HL-60/S4 treated with phorbol 12-myristate 13-acetate at 8.2 ng/mL for 4 days and 3 days (cell line): ENCODE results near the gene BLOC1S3.

Source experiments
- in situ Hi-C: fragments of 300-500 bp; cut with MboI; formaldehyde crosslinking; loops from 2 replicates; pipeline ENCODE4 v1.15.0; 2022; ENCODE audit warnings: low sequenced_read_pairs

Gene BLOC1S3

DNA sequence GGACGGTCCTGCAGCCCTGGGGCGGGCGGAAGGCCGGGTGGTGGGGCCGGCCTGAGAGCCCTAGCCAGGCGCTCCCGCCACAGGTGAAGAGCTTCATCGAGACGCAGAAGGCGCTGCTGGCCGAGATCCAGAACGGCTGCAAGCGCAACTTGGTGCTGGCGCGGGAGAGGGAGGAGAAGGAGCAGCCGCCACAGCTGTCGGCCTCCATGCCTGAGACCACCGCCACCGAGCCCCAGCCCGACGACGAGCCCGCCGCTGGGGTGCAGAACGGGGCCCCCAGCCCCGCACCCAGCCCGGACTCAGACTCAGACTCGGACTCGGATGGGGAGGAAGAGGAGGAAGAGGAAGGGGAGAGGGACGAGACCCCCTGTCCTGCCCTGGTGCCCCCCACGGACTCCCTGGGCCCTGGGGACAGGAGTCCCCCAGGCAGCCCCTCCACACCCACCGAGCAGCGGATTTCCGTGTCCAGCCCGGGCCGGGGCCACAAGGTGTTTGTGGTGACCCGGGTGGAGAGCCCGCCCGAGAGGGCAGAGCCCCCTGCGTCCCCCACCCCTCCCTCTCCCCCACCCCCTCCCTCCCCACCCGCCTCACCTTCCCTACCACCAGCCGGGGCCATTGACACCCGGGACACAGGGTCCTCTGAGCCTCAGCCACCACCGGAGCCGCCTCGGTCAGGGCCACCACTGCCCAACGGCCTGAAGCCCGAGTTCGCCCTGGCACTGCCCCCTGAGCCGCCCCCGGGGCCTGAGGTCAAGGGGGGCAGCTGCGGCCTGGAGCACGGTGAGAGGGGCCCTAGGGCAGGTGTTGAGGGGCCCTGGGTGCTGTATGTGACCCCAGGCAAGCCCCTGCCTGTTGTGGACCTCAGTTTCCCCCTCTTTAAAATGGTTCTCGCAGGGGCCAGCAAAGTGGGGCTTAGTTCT, 33.1 kb upstream of the BLOC1S3 start:
- in situ Hi-C loops = no loop called here

DNA sequence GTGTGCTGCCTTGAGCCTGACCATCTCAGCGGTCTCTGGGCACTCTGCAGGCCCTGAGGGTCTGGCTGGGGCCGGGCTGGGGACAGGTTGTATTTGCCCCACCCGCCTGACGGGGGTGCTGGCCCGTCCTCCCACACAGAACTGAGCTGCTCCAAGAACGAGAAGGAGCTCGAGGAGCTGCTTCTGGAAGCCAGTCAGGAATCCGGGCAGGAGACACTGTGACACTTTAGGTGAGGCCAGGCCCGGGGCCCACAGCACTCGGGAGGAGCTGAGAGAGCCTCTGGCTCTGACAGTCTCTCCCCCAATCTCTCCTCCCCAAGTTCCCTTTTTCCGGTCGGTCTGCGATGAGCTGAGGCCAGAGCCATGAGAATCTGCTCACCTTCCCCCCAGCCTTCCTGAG, 32.3 kb upstream of the BLOC1S3 start:
- in situ Hi-C loops = no loop called here

DNA sequence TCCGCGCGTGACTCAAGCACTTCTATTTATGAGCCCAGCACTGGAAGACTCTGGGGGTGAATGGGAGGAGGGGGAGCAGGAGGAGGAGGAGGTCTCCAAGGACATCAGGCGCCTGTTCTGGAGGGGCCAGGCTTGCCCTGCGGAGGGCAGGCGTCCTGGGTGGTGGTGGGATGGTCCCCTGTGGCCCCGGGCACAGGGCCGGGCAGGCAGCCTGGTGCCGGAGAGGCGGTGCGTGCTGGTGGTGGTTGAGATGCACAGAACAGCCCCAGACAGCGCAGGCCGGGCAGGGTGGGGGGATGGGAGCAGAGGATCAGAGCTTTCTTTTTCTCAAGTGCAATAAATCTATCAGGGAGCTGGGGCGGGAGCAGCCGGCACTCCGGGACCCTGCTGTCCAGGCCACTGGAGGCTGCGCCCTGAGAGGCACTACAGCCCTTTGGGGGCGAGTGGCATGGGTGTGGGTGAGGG, 31.8 kb upstream of the BLOC1S3 start:
- in situ Hi-C loops = no loop called here

DNA sequence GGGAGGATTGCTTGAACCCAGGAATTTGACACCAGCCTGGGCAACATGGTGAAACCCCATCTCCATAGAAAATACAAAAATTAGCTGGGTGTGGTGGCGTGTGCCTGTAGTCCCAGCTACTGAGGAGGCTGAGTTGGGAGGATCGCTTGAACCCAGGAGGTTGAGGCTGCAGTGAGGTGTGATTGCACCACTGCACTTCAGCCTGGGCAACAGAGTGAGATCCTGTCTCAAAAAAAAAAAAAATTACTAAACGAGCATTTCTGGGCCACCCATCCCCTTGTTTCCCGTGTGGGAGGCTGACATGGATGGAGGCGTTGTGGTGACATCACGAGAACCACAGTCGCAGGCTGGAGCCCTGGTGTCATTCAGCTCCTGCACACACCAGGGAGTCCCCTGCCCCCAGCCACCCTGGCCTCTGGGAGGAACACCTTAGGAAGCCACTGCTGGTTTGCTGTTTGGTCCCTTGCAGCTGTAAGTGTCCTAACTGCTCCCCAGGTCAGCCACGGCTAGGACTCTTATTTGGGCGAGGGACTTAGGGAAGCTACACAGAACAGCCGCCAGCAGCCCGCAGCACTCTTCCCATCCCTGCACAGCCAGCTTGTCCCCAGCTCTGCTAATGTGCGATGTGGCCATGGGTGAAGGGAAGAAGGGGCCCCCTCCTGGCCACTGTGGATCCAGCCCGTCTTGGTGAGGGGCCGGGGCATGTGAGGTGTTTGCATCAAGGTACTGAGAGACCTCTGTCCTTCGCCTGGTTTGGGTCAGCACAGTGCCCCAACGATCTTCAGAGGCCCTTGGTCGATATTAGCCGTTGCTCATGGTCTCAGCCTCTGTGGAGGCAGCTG, 30.5 kb upstream of the BLOC1S3 start:
- in situ Hi-C loops = no loop called here

DNA sequence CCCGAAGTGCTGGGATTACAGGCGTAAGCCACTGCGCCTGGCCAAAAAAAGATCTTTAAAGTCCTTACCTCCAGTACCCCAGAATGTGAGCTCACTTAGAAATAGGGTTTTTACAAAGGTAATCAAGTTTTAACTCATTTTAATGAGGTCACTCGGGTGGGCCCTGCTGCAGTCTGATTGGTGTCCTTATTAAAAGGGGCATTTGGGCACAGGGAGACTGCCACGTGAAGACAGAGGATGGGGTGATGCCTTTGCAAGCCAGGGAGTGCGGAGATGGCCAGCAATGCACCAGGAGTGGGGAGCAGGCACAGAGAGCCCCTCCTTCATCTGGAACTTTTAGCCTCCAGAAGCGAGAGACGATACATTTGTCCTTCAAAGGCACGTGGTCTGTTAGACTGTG, 29.5 kb upstream of the BLOC1S3 start:
- in situ Hi-C loops = no loop called here

DNA sequence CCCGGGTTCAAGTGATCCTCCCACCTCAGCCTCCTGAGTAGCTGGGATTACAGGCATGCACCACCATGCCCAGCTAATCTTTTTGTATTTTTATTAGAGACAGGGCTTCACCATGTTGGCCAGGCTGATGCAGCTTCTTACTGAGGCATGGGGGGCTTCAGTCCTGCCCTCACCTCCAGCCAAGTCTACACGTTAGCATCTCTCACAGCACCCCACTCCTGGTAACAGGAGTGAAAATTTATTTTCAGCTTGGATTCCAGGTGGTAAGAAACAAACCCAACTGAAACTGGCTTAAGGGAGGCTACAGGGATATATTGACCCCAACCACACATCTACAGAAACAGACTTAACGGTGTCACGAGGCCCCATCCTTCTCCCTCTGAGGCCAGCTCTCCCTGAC, 28.4 kb upstream of the BLOC1S3 start:
- in situ Hi-C loops = no loop called here

DNA sequence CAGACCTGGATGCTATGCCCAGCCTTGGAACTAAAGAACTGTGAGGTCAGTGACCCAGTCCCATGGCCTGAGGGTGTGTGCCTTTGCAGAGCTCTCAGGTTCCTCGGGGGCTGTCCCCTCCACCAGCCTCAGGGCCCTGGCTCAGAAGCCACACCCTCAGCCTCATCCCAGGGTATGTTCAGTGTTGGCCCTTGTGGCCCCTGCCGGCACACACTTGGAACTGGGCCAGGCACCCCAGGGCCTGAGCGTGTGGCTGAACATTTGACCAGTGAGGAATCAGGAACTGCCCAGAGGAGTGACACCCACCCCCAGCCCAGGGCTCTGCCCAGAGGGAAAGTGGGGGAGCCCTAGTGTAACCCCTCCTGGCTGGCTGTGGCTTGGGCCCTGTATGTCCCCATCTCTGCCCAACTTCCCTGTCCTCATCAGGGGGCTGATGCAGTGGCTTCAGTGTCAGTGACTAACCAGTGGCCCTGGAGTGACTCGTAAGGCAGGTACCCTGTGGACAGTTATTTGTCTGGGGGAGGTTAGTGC, 27.8 kb upstream of the BLOC1S3 start:
- in situ Hi-C loops = no loop called here

DNA sequence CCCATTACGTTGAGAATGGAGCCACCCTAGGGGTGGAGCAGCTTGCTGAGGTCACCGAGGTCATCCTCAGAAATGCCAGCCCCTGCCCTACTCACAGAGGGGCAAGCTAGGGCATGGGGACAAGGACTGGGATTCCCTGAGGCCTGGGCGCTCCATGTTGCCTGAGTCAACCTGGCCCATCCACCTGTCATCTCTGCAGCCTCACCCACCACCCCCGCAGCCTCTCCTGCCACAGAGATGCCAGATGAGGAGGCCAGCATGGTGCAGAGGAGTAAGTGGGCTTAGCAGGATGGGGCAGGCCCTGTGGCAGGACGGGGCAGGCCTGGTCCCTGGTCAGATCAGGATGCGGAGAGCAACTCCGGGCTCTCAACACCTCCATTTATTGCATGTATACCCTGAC, 27.3 kb upstream of the BLOC1S3 start:
- in situ Hi-C loops = no loop called here

DNA sequence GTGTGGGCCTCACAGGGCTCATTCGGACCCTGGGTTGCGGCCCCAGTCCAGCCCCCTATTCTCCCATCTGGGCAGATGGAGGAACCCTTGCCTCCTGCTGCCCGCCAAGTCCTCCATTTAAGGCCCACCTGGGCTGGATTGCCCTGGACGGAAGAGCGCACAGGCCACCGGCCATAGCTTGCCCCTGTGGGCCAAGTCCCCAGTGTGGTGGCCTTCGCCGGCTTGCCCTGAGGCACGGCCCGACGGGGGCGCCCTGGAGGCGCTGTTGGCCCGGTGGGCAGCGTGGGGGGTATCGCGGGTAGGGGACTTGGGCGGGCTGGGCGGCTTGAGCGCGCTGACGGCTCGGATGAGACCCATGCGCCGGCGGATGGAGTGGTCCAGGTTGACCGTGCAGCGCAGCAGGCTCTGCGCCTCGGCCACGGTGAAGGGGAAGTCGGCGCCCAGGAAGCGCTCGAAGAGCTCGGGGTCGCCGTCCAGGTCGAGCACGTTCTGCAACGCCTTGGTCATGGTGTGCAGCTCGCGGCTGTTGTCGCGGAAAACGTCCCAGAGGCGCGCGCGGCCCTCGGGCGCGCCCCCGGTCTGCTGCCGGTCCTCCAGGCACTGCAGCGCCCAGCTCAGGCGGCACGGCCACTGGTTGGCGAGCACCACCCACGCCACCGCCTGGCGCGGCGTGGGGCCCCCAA, 26.6 kb upstream of the BLOC1S3 start:
- in situ Hi-C loops = no loop called here

DNA sequence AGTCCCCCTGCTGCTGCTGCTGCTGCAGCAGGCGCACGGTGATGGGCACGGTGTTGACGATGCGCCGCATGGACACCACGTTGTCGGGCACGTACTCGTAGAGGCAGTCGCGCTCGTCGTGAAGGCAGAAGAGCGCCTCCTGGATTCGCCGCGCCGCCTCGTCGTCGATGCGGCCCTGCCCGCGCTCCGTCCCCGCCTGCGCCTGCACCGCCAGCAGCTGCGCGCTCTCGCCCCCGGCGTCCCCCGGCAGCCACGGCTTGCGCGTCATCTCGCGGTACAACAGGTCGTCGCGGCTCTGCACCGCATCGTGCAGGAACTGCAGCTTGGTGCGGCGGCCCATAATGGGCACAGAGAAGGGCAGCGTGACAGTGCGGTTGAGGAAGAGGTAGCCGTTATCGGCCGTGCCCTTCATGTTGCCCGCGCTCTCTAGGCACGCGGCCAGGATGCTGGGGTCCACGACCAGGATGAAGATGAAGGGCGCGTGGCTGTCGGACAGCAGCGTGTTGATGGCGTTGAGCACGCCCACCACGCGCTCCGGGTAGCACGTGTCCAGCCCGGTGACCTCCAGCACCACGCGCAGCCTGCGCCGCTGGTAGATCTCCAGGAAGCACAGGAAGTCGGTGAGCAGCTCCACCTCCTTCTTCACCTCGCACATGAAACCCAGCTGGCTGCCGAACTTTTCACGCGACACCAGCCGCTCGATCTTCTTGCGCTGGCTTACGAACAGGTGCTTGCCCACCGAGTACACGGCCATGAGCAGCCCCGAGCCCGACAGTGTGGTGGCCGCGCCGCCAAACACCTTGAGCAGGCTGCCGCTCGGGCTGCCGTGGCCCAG, 25.9 kb upstream of the BLOC1S3 start:
- in situ Hi-C loops = no loop called here

DNA sequence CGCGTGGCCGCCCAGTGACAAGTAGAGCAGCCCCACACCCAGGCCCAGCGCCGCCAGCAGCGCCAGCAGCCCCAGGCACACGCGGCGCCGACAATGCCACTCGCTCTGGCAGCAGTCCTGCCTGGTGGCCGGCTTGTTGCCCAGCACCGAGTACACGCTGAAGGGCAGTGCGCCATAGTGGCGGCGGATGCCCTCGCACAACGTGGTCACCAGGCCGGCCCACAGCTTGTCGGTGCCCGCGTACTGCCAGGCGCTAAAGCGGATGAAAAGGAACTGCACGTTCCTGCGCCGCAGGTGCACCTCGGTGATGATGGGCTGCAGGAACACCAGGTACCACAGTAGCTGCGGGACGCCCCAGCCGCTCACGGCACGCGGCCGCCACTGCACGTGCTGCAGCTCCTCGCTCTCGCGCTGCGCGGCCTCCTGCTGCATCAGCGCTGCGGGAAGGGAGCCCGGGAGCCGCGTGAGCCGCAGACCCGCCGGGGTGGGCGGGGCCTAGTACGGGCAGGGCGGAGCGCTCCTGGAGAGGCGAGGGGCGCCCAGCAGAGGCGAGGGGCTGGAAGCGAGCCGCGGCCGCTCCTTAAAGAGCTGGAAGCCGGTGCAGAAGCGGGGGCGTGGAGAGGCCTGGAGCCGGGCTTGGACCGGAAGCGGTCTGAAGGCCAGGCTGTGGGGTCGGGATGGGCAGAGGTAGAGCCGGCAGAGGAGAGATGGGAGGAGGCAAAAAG, 25.1 kb upstream of the BLOC1S3 start:
- in situ Hi-C loops = no loop called here

DNA sequence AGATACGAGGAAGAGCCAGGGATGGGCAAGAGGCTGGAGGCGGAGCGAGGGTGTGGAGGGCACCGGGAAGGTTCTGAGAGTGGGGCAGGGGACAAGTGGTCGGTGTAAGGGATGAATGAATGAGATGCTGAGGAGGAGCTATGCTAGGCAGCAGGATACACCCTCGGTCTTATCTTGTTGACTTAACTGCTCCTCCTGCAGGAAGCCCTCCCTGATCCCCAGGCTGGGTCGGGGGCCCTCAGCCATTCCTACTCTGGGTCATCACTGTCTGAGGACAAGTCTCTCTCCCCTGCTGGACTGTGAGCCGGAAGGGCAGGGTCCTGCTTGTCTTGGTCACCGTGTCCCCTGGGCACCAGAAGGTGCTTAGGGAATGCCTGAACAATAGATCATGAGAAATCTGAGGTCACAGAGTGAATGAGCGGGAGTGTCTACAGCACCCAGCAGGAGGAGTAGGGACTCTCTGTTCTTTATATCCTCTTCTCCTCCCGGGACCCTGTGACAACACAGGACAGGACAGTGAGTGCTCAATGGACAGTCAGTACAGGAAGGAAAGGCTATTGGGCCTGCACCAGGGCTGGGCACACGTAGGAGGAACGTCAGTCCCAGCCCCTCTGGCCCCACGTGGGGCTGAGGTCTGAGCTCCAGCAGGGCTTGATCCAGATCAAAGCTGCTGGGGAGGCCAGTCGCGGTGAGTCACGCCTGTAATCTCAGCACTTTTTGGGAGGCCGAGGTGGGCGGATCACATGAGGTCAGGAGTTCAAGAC, 24.3 kb upstream of the BLOC1S3 start:
- in situ Hi-C loops = no loop called here

DNA sequence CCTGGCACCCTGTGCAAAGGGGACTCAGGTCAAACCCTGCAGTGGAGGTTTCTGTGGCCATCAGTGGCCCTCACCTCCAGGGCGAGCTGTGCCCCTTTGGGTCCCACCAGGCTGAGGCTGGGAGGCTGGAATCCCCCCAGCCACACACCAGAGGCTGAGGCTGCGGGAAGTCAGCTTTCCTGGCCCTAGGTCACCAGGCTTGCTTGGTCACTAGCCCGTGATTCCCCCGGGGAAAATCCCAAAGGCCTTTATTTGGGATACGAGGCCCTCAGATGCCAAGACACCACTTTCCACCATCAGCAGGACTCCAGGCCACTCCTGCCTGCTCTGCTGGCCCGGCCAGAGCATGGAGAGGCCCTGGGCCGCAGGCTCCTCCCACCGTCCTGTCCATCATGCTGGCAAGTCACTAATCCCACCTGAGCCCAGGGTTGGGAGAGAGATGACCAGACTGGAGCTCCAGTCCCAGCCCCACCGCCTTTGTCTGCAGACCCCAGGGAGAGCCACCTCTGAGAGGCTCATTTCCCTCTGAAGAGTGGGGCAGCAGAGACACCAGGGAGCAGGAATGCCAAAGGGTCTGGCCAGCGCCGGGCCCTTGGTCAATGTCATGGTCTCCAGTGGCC, 22.5 kb upstream of the BLOC1S3 start:
- in situ Hi-C loops = no loop called here

DNA sequence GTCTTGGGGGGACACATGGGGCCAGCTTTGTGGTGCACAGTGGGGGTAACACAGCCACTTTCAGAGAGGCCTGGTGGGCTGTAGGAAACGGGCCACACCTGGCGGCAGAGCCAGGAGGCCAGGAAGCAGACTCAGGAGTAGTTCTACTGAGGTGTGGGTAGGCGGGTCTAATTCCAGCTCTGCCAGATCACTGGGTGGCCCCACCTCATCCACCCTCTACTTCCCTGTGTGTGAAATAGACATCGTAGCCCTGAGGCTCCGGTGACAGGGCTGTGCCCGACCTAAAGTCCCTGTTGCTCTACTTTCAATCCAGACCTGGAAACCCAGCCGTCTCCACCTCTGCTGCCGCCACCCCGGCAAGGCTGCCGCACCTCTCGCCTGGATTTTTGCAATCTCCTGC, 21.8 kb upstream of the BLOC1S3 start:
- in situ Hi-C loops = no loop called here

DNA sequence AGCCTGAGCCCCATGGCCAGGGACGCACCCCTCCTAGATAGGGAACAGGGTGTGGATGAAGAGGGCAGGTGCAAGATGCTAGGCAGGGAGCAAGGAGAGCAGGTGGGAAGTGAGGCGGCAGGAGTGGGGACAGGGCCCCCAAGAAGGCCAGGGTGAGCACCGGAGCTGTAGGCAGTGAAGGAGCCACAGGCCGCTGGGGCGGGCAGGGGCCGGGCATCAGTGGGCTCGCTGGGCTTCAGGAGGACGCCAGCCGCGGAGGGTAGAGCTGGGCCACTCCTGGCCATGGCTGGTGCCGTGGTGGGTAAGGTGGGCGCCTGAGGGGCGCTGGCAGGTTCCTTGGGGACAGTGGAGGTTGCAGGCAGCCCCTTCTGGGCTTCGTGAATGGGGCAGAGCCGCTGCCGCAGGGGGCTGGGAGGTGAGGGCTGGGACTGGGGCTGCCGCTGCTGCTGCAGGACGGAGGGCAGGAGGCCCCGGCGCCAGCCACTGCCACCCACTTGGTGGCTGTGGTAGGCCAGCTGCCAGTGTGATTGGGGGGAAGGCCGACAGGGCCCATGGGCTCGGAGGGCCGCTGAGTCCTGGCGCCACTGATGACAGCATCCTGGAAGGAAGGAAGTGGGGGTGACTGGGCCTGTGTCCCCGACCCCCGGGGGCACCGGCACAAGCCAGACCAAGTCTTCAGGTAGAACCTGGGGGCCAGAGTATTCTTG, 19.9 kb upstream of the BLOC1S3 start:
- in situ Hi-C loops = no loop called here

DNA sequence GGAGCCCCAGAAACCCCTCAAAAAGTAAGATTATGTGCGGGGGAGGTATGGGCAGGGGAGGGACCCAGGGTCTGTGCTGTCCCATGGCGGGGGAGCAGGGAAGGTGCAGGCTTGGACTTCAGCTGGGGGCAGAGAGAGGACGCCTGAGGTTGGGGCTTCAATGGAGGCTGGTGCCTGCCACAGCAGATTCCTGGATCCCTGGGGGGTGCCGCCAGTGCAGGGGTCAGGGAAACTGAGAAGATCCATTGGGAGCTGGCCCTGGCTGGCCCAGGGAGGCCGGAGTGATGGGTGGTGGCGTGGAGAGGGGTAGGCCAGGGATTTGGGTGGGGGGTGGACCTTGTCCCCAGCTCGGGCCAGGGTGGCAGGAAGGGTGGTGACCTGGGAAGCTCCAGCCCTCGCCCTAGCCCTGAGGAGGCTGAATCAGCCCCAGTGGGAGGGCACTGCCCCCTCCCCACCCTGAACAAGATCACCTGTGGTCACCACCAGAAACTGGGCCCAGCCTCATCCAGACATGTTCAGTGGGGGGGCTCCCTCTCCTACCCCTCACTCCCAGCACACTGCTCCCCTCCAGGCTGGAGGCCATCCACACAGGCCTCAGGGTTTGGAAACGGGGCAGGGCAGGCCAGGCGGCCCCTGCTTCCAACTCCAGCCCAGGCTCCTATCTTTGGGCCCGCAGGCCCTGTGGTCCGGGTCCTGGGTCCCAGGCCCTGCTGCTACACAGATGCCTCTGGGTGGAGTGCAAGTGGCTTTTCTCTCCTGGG, 19.2 kb upstream of the BLOC1S3 start:
- in situ Hi-C loops = no loop called here

DNA sequence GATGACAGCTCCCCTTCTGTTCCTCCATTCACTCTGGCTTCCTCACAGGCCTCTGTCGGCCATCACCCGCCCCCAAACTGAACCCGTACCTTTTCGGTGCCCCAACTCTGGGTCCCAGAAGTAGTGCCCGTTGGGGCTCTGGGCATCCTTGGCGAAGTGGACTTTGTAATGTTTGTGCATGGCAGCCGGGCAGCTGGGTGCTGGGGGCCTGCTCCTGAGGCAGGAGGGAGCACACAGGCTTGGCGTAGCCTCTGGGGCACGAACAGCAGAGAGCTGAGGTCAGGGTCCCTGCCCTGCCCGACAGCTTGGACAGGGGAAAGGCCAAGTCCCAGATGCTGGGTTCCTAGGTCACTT, 18.6 kb upstream of the BLOC1S3 start:
- in situ Hi-C loops = no loop called here
